Peyer's patch (tissue), 4 donors: ENCODE measurements around the gene CATSPER2.
"Not testable (repeated sequence)": the region's sequence is repeated elsewhere in the genome, so short reads cannot be mapped to it uniquely, and the experiment has no call there.

Experiments used
- CTCF ChIP-seq, 6 experiments: fragments of 450-650 bp in 4 of 6; fragments of 200-600 bp in 2 of 6; sonication (generic) in 1 of 6; IDR thresholded peaks; one replicate each; pipeline ENCODE4 v1.5.1; 2017 to 2019; ENCODE audit warnings: antibody characterized with exemption in 6 of 6, mild to moderate bottlenecking in 3 of 6, moderate library complexity in 1 of 6
- POLR2A ChIP-seq, 2 donors: fragments of 450-650 bp; IDR thresholded peaks; one replicate each; pipeline ENCODE4 v1.5.1; 2017; ENCODE audit warnings: antibody characterized with exemption in 2 of 2, mild to moderate bottlenecking in 2 of 2, moderate library complexity in 2 of 2

DNA sequence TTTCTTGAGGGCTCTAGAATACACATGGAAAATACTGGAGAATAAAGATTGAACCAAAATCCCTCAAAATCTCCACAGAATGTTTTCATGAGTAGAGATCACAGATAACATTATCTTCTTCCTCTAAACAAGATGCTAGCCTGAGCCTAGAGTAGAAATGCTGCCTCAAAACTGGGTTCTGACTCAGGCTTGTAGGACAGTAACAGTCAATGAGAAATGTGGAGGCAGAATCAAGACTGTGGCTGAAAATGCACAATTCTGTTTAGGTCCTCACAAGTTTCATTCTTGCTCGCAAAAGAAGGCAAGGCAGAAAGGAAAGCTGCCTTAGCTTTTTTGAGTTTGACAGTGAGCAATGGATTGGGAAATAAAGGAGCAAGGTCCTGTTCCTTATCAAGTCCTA is 25.5 kb upstream of the CATSPER2 start:
- not testable (repeated sequence) for TF ChIP-seq CTCF, POLR2A (IDR thresholded peaks at IDR 0.05)
